ENCODE measurements around the gene NAA15. TPM values are rescaled to one million over a fixed set of nuclear protein-coding genes. Genes with fewer than 3 reads are reported as not detected.
"Not testable (repeated sequence)": the region's sequence is repeated elsewhere in the genome, so short reads cannot be mapped to it uniquely, and the experiment has no call there.

Gene NAA15
- total and polyA plus RNA-seq, 2 donors: 12.0 to 54.0 TPM

DNA sequence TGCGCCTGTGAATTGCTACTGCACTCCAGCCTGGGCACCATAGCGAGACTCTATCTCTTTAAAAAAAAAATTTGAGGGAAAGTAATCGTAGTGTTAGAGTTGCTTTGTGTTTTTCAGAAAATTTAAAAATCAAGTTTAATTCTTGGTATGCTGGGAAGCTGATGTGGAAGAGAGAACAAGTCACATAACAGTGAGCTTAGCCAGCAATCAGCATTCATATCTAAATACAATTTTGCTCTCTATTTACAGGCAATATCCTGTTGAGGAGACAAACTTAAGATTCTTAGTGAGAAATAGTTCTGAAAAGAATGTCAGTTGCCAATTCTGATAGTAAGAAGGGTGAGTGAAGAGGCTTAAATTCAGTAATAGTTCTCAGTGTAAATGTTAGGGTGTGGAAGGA, 10.6 kb downstream of the NAA15 start:
- H3K27ac ChIP-seq (ENCODE audit: low read depth): no peak overlapping the region
- H3K4me3 ChIP-seq (ENCODE audit: low read depth, low read length): no peak overlapping the region
- 76% methylated on average over 3 of the region's 3 CpGs for WGBS
- no peaks in the 10 kb centered on the region for H3K4me1 ChIP-seq (ENCODE audit: insufficient read depth)
- H3K36me3 ChIP-seq (ENCODE audit: insufficient read depth): no peaks in the 10 kb centered on the region
- DNase-seq (ENCODE audit: extremely low spot score): no peak

DNA sequence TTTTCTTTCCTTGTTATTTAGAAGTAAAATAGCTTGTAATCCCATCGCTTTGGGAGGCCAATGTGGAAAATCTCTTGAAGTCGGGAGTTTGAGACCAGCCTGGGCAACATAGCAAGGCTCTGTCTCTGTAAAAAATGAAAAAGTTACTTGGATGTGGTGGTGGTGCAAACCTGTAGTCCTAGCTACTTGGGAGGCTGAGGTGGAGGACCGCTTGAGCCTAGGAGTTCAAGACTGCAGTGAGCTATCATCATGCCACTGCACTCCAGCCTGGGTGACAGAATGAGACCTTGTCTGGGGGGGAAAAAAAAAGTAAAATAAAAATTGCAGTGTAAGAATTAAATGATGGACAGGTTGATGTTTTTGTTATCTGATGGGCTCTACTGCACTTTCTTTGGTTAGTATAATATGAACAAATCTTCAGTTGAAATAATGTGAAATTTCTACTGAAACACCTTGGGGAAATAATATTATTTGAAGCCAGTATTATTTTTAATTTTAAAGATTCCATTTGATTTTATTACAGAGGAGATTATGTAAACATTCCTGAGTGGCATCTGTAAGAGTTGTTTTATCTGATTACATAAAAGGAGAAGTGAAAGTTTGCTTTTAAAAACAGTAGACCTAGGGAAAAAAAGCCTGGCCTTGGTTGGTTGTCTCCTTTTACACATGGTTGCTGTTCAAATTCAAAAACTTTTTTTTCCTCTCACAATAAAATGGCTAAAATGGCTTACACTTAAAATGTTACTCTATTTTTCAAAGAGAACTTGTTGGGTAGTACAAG, 11.4 kb downstream of the NAA15 start:
- WGBS: 95% methylated on average over 3 of the region's 3 CpGs

DNA sequence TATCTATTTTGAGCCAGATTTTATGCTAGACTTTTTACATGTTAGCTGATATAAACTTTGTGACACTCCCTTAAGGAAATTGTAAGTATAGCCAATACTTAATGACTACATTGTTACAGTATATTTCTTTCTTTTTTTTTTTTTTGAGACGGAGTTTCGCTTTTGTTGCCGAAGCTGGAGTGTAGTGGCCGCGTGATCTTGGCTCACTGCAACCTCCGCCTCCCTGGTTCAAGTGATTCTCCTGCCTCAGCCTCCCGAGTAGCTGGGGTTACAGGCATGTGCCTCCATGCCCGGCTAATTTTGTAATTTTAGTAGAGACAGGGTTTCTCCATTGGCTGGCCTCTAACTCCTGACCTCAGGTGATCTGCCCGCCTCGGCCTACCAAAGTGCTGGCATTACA, 12.1 kb downstream of the NAA15 start:
- not testable (repeated sequence) for H3K27ac ChIP-seq (ENCODE audit: low read depth); DNase-seq (ENCODE audit: extremely low spot score); H3K4me1 ChIP-seq (ENCODE audit: insufficient read depth); H3K4me3 ChIP-seq (ENCODE audit: low read depth, low read length); H3K36me3 ChIP-seq (ENCODE audit: insufficient read depth)
- WGBS: 93% methylated on average over 10 of the region's 10 CpGs

More for the DNA sequence above, 11.4 kb downstream of the NAA15 start:
- DNase-seq (ENCODE audit: extremely low spot score): no peak
- Histone ChIP-seq H3K4me3 (ENCODE audit: low read depth, low read length) (no peak overlapping the region), H3K27ac (ENCODE audit: low read depth) (no peak overlapping the region), H3K4me1 (ENCODE audit: insufficient read depth) (no peaks in the 10 kb centered on the region), H3K36me3 (ENCODE audit: insufficient read depth) (no peaks in the 10 kb centered on the region)

DNA sequence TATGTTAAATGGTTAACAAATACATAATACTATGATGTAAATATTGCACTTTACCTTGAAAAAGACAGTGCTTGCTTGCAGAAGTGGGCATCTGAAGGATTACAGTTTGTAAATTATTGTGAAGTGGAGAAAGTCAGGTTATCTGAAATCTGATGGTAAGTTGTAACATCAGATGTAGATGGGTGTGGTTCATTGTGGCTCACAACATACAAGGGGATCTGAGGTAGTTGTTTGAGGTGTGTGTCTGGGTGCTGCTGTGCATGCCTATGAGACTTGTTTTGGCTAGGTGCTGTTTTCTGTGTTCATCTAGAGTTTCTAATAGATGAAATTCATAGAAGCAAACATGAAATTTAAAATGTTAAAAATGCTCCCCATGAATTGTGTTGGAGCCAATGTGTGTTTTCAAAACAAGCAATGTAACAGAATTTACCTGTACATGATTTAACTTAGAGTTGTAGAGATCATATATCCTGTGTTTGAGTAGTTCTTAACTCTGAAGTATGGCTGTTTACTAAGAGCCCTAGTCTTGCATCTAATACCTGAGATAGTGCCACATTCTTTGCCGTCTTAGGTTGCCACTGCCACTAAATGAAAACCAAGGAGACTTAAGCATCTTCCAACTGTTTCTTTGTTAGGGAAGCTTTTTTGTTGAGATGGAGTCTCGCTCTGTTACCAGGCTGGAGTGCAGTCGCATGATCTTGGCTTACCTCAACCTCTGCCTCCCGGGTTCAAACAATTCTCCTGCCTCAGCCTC, 12.9 kb downstream of the NAA15 start:
- 87% methylated on average over 4 of the region's 4 CpGs for WGBS
- H3K4me3 ChIP-seq (ENCODE audit: low read depth, low read length): no peak overlapping the region
- DNase-seq (ENCODE audit: extremely low spot score): no peak
- H3K4me1 ChIP-seq (ENCODE audit: insufficient read depth): no peaks in the 10 kb centered on the region
- no peak overlapping the region for H3K27ac ChIP-seq (ENCODE audit: low read depth)
- H3K36me3 ChIP-seq (ENCODE audit: insufficient read depth): no peaks in the 10 kb centered on the region

DNA sequence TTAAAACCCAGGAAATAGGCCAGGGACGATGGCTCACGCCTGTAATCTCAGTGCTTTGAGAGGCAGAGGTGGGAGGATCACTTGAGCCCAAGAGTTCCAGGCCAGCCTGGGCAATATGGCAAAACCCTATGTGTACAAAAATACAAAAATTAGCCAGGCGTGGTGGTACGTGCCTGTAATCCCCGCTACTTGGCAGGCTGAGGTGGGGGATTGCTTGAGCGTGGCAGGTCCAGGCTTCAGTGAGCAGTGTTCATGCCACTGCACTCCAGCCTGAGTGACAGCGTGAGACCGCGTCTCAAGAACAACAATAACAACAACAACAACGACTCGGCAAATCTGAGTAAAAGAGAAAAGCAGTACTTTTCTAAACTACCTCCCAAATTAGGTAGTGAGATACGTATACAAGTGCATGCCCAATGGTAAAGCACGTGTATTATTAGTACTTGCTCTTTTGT, 13.9 kb downstream of the NAA15 start:
- no peak for DNase-seq (ENCODE audit: extremely low spot score)
- Histone ChIP-seq H3K4me1 (ENCODE audit: insufficient read depth) (no peaks in the 10 kb centered on the region), H3K4me3 (ENCODE audit: low read depth, low read length) (no peak overlapping the region), H3K27ac (ENCODE audit: low read depth) (no peak overlapping the region), H3K36me3 (ENCODE audit: insufficient read depth) (no peaks in the 10 kb centered on the region)
- 92% methylated on average over 13 of the region's 13 CpGs for WGBS

DNA sequence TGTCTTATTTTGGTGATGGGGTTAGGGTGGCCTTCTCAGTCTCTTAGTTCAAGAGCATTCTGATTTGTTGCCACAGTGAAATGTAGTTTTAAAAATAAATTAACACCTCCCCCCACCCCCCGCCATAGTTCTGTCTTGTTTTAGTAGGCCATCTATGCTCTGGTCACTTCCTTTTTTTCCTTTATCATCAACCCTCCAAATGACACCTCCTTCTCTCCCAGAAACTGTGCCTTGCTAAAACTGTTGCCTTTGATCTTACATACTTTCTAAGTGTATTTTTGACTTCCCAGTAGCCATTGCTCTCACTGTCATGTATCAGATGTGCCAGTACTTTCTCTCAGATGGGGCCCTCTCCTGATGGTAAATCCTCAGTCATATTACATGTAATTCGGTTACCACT, 15.4 kb downstream of the NAA15 start:
- Histone ChIP-seq H3K27ac (ENCODE audit: low read depth) (no peak overlapping the region), H3K4me3 (ENCODE audit: low read depth, low read length) (no peak overlapping the region), H3K4me1 (ENCODE audit: insufficient read depth) (no peaks in the 10 kb centered on the region), H3K36me3 (ENCODE audit: insufficient read depth) (no peaks in the 10 kb centered on the region)
- 93% methylated on average over 2 of the region's 2 CpGs for WGBS
- no peak for DNase-seq (ENCODE audit: extremely low spot score)

DNA sequence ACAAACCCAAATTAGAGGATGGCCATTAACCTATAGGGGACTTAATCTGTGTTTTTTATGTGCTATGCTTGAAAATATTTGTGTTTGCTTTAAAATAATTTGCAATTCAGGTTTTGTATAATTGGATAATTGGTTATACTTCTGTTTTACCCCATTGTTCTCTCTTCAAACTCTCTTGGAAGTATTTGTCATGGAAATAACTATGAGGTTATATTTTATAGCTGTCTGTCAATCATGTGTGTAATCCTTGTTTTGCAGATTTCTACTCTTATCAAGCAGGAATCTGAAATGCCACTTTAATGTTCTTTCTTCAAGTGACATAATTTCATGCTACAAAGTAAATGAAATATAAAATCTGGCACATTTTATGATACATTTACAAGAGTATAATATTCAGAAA, 16.3 kb downstream of the NAA15 start:
- H3K36me3 ChIP-seq (ENCODE audit: insufficient read depth): no peaks in the 10 kb centered on the region
- no peak overlapping the region for H3K4me3 ChIP-seq (ENCODE audit: low read depth, low read length)
- H3K27ac ChIP-seq (ENCODE audit: low read depth): no peak overlapping the region
- H3K4me1 ChIP-seq (ENCODE audit: insufficient read depth): no peaks in the 10 kb centered on the region
- no peak for DNase-seq (ENCODE audit: extremely low spot score)

DNA sequence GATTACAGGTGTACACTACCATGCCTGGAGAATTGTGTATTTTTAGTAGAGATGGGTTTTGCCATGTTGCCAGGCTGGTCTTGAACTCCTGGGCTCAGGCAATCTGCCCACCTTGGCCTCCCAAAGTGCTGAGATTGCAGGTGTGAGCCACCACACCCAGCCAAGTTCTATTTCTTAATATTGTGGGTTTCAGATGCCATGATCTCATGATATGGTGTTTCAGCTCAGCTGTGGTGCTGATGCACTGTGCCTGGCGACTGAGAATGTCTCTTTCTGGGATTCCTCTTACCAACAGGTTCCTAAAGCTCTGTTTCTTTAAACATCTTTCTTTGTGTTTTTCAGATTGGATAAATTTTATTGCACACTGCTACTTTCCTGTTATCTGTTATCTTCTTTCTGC, 18.3 kb downstream of the NAA15 start:
- Histone ChIP-seq H3K4me1 (ENCODE audit: insufficient read depth) (peaks cover 1% of the 10 kb centered on the region), H3K4me3 (ENCODE audit: low read depth, low read length) (no peak overlapping the region), H3K36me3 (ENCODE audit: insufficient read depth) (no peaks in the 10 kb centered on the region), H3K27ac (ENCODE audit: low read depth) (no peak overlapping the region)
- DNase-seq (ENCODE audit: extremely low spot score): no peak
- WGBS: 78% methylated on average over 1 of the region's 1 CpG

DNA sequence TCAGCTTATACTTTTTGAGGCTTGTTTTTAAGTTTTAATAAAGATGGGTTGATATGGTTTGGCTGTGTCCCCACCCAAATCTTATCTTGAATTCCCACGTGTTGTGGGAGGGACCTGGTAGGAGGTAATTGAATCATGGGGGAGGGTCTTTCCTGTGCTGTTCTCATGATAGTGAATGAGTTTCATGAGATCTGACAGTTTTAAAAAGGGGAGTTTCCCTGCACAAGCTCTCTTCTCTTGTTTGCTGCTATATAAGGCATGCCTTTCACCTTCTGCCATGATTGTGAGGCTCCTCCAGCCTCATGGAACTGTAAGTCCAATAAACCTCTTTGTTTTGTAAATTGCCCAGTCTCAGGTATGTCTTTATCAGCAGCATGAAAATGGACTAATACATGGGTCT, 20.8 kb downstream of the NAA15 start:
- not testable (repeated sequence) for H3K4me1 ChIP-seq (ENCODE audit: insufficient read depth)

DNA sequence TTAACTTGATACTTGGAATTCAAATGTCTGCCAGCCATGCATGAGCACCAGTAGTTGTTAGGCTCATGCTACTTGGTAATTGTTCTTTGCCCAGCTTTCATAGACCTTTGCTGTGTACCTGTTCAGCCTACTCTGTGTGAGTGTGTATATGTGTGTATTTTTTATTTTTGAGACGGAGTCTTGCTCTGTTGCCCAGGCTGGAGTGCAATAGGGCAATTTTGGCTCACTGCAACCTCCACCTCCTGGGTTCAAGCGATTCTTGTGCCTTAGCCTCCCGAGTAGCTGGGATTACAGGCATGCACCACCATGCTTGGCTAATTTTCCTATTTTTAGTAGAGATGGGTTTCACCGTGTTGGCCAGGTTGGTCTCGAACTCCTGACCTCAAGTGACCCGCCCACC, 21.2 kb downstream of the NAA15 start:
- not testable (repeated sequence) for H3K36me3 ChIP-seq (ENCODE audit: insufficient read depth); DNase-seq (ENCODE audit: extremely low spot score); H3K4me1 ChIP-seq (ENCODE audit: insufficient read depth); H3K4me3 ChIP-seq (ENCODE audit: low read depth, low read length); H3K27ac ChIP-seq (ENCODE audit: low read depth)
- 97% methylated on average over 6 of the region's 6 CpGs for WGBS

More for the DNA sequence above, 20.8 kb downstream of the NAA15 start:
- not testable (repeated sequence) for H3K4me3 ChIP-seq (ENCODE audit: low read depth, low read length); H3K27ac ChIP-seq (ENCODE audit: low read depth); H3K36me3 ChIP-seq (ENCODE audit: insufficient read depth); DNase-seq (ENCODE audit: extremely low spot score)
- 60% methylated on average over 1 of the region's 1 CpG for WGBS

DNA sequence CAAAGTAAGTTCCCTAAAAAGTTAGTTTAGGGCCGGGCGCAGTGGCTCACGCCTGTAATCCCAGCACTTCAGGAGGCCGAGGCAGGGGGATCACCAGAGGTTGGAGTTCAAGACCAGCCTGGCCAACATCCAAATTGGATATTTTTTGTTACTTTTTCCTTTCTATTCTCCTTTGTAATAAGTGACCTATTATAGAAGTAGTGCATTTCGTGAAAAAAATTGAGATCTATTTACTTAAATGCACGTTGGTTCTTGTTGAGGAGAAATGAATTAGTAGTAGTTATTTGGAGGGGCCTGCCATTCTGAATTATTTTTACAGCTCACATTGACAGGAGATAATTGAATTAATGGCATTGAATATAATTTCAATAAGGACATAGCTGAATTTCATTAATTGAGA, 23.3 kb downstream of the NAA15 start:
- peaks cover under 1% of the 10 kb centered on the region for H3K36me3 ChIP-seq (ENCODE audit: insufficient read depth)
- DNase-seq (ENCODE audit: extremely low spot score): no peak
- H3K4me3 ChIP-seq (ENCODE audit: low read depth, low read length): no peak overlapping the region
- no peak overlapping the region for H3K27ac ChIP-seq (ENCODE audit: low read depth)
- 78% methylated on average over 6 of the region's 6 CpGs for WGBS
- H3K4me1 ChIP-seq (ENCODE audit: insufficient read depth): peaks cover 3% of the 10 kb centered on the region

DNA sequence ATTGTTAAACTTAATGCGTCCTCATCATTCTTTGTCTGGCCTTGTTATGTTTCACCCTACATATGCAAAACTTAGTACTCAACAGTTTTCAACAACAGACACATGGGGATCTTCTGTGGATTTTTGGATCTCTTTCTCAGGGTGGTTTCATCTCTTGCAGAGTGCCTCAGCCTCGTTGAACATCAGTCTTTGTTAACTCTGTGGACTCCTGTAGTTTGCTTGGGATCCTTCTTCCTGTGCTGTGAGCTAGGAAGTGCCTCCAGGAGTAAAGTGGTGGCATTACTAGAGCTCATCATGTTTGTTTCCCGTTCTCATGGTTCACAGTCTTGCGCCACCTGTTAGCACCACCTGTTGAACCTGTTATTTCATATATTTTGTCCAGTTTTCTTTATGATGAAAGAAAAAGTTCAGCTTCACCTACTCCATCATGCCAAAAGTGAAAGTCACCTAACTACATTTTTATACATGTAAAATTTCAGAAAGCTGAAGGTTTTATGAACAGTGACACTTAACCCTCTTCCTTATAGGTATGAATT, 28.4 kb downstream of the NAA15 start:
- peaks cover 2% of the 10 kb centered on the region for H3K36me3 ChIP-seq (ENCODE audit: insufficient read depth)
- peaks cover 1% of the 10 kb centered on the region for H3K4me1 ChIP-seq (ENCODE audit: insufficient read depth)
- no peak for DNase-seq (ENCODE audit: extremely low spot score)
- WGBS: 90% methylated on average over 4 of the region's 4 CpGs
- no peak overlapping the region for H3K4me3 ChIP-seq (ENCODE audit: low read depth, low read length)
- H3K27ac ChIP-seq (ENCODE audit: low read depth): no peak overlapping the region

DNA sequence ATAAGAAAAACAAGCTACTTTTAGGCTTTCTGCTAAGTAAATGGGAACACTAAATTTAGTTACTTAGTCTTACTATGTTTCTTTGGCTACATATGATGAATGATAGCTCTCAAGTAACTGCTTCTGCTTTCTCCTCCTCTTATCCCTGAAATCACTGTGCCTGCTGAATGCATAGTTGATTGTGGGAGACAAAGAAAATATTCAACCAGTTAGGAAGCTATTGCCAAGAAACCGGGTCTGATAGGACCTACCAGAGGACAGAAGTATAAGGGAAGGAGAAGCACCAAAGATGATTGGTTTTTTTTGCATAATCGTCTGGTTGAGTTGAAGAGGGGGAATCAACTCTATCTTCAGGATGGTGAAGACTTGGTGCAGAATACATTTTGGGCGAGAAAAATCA, 29.0 kb downstream of the NAA15 start:
- no peak for DNase-seq (ENCODE audit: extremely low spot score)
- Histone ChIP-seq H3K4me3 (ENCODE audit: low read depth, low read length) (no peak overlapping the region), H3K4me1 (ENCODE audit: insufficient read depth) (peaks cover 1% of the 10 kb centered on the region), H3K27ac (ENCODE audit: low read depth) (no peak overlapping the region), H3K36me3 (ENCODE audit: insufficient read depth) (peaks cover 2% of the 10 kb centered on the region)
- 92% methylated on average over 3 of the region's 3 CpGs for WGBS

DNA sequence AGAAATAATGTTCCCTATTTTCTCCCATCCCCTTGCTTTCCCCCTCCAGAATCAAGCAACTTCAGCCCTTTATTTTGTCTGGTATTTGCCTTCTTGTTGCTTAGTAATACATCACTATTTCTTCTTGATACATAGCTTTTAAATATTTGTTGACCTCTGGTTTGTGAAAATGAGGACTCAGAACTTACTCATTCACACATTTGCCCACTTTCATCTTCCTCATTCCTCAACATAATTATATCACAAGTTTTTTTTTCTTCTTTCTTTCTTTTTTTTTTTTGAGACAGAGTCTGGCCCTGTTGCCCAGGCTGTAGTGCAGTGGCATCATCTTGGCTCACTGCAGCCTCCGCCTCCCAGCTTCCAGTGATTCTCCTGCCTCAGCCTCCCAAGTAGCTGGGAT, 29.9 kb downstream of the NAA15 start:
- Histone ChIP-seq H3K4me3 (ENCODE audit: low read depth, low read length) (no peak overlapping the region), H3K4me1 (ENCODE audit: insufficient read depth) (no peaks in the 10 kb centered on the region), H3K27ac (ENCODE audit: low read depth) (no peak overlapping the region), H3K36me3 (ENCODE audit: insufficient read depth) (peaks cover 4% of the 10 kb centered on the region)
- no peak for DNase-seq (ENCODE audit: extremely low spot score)
- WGBS: 98% methylated on average over 1 of the region's 1 CpG

Data from urinary bladder (tissue), 4 donors.